HepG2 (cell line): ENCODE results near the gene NSD1. TPM values are rescaled to one million over a fixed set of nuclear protein-coding genes. Genes with fewer than 3 reads are reported as not detected.

Experiments used
- IRF1 ChIP-seq: sonication (generic); formaldehyde crosslinking; IDR thresholded peaks from 2 replicates; pipeline ENCODE4 v1.4.0; 2020; ENCODE audit warnings: low read depth, mild to moderate bottlenecking, missing genetic modification reagents
- JUND ChIP-seq: sonication (generic); formaldehyde crosslinking; IDR thresholded peaks from 2 replicates; pipeline ENCODE4 v1.8.0; 2022; ENCODE audit warnings: mild to moderate bottlenecking, missing genetic modification reagents
- KDM3A ChIP-seq: IDR thresholded peaks from 2 replicates; pipeline ENCODE4 v1.6.1; 2018; ENCODE audit warnings: low read depth, missing compliant biosample characterization
- KLF12 ChIP-seq: sonication (generic); formaldehyde crosslinking; IDR thresholded peaks from 2 replicates; pipeline ENCODE4 v1.4.0; 2020; ENCODE audit warnings: missing genetic modification reagents, borderline replicate concordance
- MAFF ChIP-seq: IDR thresholded peaks from 2 replicates; pipeline ENCODE4 v1.6.1; 2011; ENCODE audit warnings: low read depth, low read length, improper control_type of control experiment
- NR2F1 ChIP-seq, 2 experiments: fragments of 450-650 bp in 1 of 2; formaldehyde crosslinking in 1 of 2; IDR thresholded peaks; 2 replicates each; pipeline versions ENCODE4 v1.5.0 to v1.6.1; 2016 to 2020; ENCODE audit warnings: mild to moderate bottlenecking in 1 of 2, missing compliant biosample characterization in 1 of 2, missing genetic modification reagents in 1 of 2, moderate library complexity in 1 of 2
- PAWR ChIP-seq: sonication (generic); formaldehyde crosslinking; IDR thresholded peaks from 2 replicates; pipeline ENCODE4 v1.4.0; 2020; ENCODE audit warnings: missing genetic modification reagents, mild to moderate bottlenecking, borderline replicate concordance
- SOX13 ChIP-seq, 3 experiments: fragments of 450-650 bp in 1 of 3; sonication (generic) in 1 of 3; formaldehyde crosslinking in 1 of 3; IDR thresholded peaks in 2 of 3; conservative IDR thresholded peaks in 1 of 3; 2 replicates each; pipeline versions ENCODE4 v1.5.0 to v1.6.1; 2016 to 2020; ENCODE audit warnings: antibody characterized with exemption in 1 of 3, mild to moderate bottlenecking in 1 of 3, missing compliant biosample characterization in 1 of 3, missing genetic modification reagents in 1 of 3, moderate library complexity in 1 of 3
- TFE3 ChIP-seq: IDR thresholded peaks from 2 replicates; pipeline ENCODE4 v1.6.1; 2016
- TP53 ChIP-seq: sonication (generic); formaldehyde crosslinking; conservative IDR thresholded peaks from 2 replicates; pipeline ENCODE4 v1.4.0; 2020; ENCODE audit warnings: missing genetic modification reagents
- ZNF256 ChIP-seq: sonication (generic); formaldehyde crosslinking; conservative IDR thresholded peaks from 2 replicates; pipeline ENCODE4 v1.4.0; 2020; ENCODE audit warnings: missing genetic modification reagents
- ZNF275 ChIP-seq: sonication (generic); formaldehyde crosslinking; IDR thresholded peaks from 2 replicates; pipeline ENCODE4 v1.8.0; 2022; ENCODE audit warnings: missing genetic modification reagents, mild to moderate bottlenecking, inconsistent platforms, borderline replicate concordance
- ZNF501 ChIP-seq: sonication (generic); formaldehyde crosslinking; IDR thresholded peaks from 2 replicates; pipeline ENCODE4 v1.5.1; 2020; ENCODE audit warnings: mild to moderate bottlenecking, moderate library complexity, missing genetic modification reagents
- polyA plus RNA-seq, 8 experiments: library from polyadenylated mRNA; depleted of rRNA in 3 of 8; stranded (reverse) in 7 of 8; unstranded in 1 of 8; fragments of >200 nt; fragmentation: Illumina TruSeq in 4 of 8; extraction: Trizol in 4 of 8; gene quantifications; 2 replicates each; pipeline versions ENCODE4 v1.2.1 to v1.2.3, GENCODE V29; 2011 to 2016; ENCODE audit warnings: low read depth in 4 of 8, missing spikeins in 1 of 8, mixed read lengths in 1 of 8; ENCODE audit not compliant: insufficient read depth in 1 of 8
- total RNA-seq, 5 experiments: library from RNA; depleted of rRNA; stranded (reverse); fragments of >200 nt; fragmentation: Illumina TruSeq; extraction: Trizol; gene quantifications; 2 replicates each; pipeline ENCODE4 v1.2.3, GENCODE V29; 2016; ENCODE audit warnings: low read depth in 1 of 5
- TF ChIP-seq, protein P1 (sequence below): sonication (generic); formaldehyde crosslinking; IDR thresholded peaks from 2 replicates; pipeline ENCODE4 v1.4.0; 2020; ENCODE audit warnings: missing genetic modification reagents
- TF ChIP-seq, protein P2 (sequence below): sonication (generic); formaldehyde crosslinking; IDR thresholded peaks from 2 replicates; pipeline ENCODE4 v1.8.1; 2023; ENCODE audit warnings: mild to moderate bottlenecking, missing genetic modification reagents, borderline replicate concordance
- TF ChIP-seq, protein P3 (sequence below): sonication (generic); formaldehyde crosslinking; IDR thresholded peaks from 2 replicates; pipeline ENCODE4 v1.5.0; 2020; ENCODE audit warnings: missing genetic modification reagents
- TF ChIP-seq, protein P4 (sequence below): sonication (generic); formaldehyde crosslinking; IDR thresholded peaks from 2 replicates; pipeline ENCODE4 v1.8.1; 2022; ENCODE audit warnings: mild to moderate bottlenecking, missing genetic modification reagents
- TF ChIP-seq, protein P5 (sequence below): sonication (generic); formaldehyde crosslinking; IDR thresholded peaks from 2 replicates; pipeline ENCODE4 v1.4.0; 2020; ENCODE audit warnings: mild to moderate bottlenecking, missing genetic modification reagents

Gene NSD1
- total and polyA plus RNA-seq, 2 of the 13 experiments (the other 11 are each of a cell fraction or from before 2014, with no cell fraction given) = 0.01 to 0.09 TPM

DNA sequence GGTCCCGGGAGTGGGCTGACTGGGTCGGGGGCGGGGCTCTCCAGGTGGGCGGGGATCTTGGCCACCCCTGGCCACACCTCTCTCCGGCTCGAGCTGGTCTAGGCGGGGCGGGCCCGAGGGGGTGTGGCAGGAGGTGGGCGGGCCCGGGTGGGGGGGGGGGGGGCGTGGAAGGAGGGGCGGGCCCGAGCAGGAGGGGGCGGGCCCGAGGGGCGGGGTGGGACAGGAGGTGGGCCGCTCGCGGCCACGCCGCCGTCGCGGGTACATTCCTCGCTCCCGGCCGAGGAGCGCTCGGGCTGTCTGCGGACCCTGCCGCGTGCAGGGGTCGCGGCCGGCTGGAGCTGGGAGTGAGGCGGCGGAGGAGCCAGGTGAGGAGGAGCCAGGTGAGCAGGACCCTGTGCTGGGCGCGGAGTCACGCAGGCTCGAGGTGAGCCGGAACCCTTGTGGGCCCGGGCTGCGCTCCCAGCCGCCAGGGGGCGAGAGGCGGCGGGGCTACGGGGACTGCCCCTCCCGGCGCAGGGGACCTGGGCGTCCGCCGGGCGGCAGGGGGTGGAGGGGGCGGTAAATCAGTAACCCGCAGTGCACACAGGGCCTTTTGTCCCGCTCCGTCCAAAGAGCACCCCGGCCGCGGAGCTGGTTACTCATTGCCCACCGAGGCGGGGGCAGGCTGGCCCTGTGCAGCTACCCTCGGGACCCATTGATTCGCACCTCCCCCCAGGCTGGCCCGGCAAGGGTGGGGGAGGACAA, 46.7 kb upstream of the NSD1 start, which contains the start of gene FGFR4 (continued):
- TF ChIP-seq TFE3 (CRISPR knock-in tag) (peak; percentile 90), MAFF (no peak), JUND (CRISPR knock-in tag) (0 out of 2 replicates have a peak, but pooled peaks have one; percentile 24), IRF1 (CRISPR knock-in tag) (no peak), ZNF256 (no peak), KLF12 (peak; percentile 92), ZNF501 (CRISPR knock-in tag) (peak; percentile 71; the same call in 1 of the 2 replicates), NR2F1 (CRISPR knock-in tag; IDR thresholded peaks at IDR 0.05) (peak in 1 of 2 experiments; percentile 52; a peak in 1 of 4 replicates), TP53 (peak; percentile 71; the same call in 1 of the 2 replicates), SOX13 (IDR thresholded peaks at IDR 0.05) (no peak), SOX13 (CRISPR knock-in tag; conservative IDR thresholded peaks at IDR 0.05 in 1 of 2, IDR thresholded peaks at IDR 0.05 in 1 of 2) (peak in 1 of 2 experiments; percentile 78; a peak in 2 of 4 replicates), ZNF275 (CRISPR knock-in tag) (peak; percentile 80; the same call in 1 of the 2 replicates), KDM3A (peak; percentile 83; the same call in 1 of the 2 replicates), PAWR (no peak)
- TF ChIP-seq, protein P1, sequence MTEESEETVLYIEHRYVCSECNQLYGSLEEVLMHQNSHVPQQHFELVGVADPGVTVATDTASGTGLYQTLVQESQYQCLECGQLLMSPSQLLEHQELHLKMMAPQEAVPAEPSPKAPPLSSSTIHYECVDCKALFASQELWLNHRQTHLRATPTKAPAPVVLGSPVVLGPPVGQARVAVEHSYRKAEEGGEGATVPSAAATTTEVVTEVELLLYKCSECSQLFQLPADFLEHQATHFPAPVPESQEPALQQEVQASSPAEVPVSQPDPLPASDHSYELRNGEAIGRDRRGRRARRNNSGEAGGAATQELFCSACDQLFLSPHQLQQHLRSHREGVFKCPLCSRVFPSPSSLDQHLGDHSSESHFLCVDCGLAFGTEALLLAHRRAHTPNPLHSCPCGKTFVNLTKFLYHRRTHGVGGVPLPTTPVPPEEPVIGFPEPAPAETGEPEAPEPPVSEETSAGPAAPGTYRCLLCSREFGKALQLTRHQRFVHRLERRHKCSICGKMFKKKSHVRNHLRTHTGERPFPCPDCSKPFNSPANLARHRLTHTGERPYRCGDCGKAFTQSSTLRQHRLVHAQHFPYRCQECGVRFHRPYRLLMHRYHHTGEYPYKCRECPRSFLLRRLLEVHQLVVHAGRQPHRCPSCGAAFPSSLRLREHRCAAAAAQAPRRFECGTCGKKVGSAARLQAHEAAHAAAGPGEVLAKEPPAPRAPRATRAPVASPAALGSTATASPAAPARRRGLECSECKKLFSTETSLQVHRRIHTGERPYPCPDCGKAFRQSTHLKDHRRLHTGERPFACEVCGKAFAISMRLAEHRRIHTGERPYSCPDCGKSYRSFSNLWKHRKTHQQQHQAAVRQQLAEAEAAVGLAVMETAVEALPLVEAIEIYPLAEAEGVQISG (CRISPR knock-in tag) = peak; percentile 90
- TF ChIP-seq, protein P2, sequence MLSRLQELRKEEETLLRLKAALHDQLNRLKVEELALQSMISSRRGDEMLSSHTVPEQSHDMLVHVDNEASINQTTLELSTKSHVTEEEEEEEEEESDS = no peak
- TF ChIP-seq, protein P3, sequence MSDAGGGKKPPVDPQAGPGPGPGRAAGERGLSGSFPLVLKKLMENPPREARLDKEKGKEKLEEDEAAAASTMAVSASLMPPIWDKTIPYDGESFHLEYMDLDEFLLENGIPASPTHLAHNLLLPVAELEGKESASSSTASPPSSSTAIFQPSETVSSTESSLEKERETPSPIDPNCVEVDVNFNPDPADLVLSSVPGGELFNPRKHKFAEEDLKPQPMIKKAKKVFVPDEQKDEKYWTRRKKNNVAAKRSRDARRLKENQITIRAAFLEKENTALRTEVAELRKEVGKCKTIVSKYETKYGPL (CRISPR knock-in tag) = 0 out of 2 replicates have a peak, but pooled peaks have one; percentile 18
- TF ChIP-seq, protein P4, sequence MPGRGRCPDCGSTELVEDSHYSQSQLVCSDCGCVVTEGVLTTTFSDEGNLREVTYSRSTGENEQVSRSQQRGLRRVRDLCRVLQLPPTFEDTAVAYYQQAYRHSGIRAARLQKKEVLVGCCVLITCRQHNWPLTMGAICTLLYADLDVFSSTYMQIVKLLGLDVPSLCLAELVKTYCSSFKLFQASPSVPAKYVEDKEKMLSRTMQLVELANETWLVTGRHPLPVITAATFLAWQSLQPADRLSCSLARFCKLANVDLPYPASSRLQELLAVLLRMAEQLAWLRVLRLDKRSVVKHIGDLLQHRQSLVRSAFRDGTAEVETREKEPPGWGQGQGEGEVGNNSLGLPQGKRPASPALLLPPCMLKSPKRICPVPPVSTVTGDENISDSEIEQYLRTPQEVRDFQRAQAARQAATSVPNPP (CRISPR knock-in tag) = peak; percentile 36; the same call in 1 of the 2 replicates
- TF ChIP-seq, protein P5, sequence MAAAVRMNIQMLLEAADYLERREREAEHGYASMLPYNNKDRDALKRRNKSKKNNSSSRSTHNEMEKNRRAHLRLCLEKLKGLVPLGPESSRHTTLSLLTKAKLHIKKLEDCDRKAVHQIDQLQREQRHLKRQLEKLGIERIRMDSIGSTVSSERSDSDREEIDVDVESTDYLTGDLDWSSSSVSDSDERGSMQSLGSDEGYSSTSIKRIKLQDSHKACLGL = peak; percentile 49; the same call in 1 of the 2 replicates
